Measurements from ENCODE around the gene GPR17.

- TF ChIP-seq CTCF (IDR thresholded peaks at IDR 0.05 in 8 of 11, conservative IDR thresholded peaks at IDR 0.05 in 3 of 11) (peak in 1 of 11 experiments; percentile 14), POLR2AphosphoS5 (IDR thresholded peaks at IDR 0.05) (peak in 1 of 3 donors; percentile 29), POLR2A (IDR thresholded peaks at IDR 0.05) (no peak)
Observed at GRCh38 chr2:127644066-127645025, 1.6 kb upstream of the GPR17 start.

Data from spleen (tissue), 7 donors.